Measurements from ENCODE around the gene MEGF10. TPM values are rescaled to one million over a fixed set of nuclear protein-coding genes. Genes with fewer than 3 reads are reported as not detected.

The MEGF10 gene
- total and polyA plus RNA-seq, 10 donors, result 0.02 to 2.2 (median 0.22) TPM

DNA sequence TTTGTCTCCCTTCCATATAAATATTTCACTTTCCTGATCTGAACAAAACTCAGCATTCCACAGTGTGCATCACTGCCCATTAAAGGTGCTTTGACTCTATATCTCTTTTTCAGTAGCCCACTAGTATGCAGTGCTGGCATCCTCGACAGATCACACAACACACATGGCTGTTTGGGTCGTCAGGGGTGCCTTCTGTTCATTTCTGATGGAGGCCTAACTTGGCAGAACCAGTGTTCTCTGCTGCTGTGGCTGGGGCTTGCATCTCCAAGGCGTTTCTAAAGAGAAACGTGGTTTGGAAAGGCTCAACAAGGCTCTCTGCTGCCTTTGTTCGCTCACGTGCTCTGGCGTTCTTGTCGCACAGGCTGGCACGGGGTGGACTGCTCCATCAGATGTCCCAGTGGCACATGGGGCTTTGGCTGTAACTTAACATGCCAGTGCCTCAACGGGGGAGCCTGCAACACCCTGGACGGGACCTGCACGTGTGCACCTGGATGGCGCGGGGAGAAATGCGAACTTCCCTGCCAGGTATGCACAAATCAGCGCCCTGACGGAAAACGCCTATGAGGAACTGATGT, 129.2 kb downstream of the MEGF10 start:
- Histone ChIP-seq H3K9me3 (no peaks in the 10 kb centered on the region), H3K4me3 (no peak overlapping the region), H3K36me3 (no peaks in the 10 kb centered on the region), H3K4me1 (no peaks in the 10 kb centered on the region), H3K27me3 (replicated peaks in 1 of 7) (no peaks in the 10 kb centered on the region), H3K27ac (no peak overlapping the region)
- TF ChIP-seq, protein P1, sequence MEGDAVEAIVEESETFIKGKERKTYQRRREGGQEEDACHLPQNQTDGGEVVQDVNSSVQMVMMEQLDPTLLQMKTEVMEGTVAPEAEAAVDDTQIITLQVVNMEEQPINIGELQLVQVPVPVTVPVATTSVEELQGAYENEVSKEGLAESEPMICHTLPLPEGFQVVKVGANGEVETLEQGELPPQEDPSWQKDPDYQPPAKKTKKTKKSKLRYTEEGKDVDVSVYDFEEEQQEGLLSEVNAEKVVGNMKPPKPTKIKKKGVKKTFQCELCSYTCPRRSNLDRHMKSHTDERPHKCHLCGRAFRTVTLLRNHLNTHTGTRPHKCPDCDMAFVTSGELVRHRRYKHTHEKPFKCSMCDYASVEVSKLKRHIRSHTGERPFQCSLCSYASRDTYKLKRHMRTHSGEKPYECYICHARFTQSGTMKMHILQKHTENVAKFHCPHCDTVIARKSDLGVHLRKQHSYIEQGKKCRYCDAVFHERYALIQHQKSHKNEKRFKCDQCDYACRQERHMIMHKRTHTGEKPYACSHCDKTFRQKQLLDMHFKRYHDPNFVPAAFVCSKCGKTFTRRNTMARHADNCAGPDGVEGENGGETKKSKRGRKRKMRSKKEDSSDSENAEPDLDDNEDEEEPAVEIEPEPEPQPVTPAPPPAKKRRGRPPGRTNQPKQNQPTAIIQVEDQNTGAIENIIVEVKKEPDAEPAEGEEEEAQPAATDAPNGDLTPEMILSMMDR (IDR thresholded peaks at IDR 0.05 in 8 of 11, conservative IDR thresholded peaks at IDR 0.05 in 3 of 11), result no peak
- TF ChIP-seq POLR2AphosphoS5 (IDR thresholded peaks at IDR 0.05), result no peak
- no peak for TF ChIP-seq POLR2A (IDR thresholded peaks at IDR 0.05)
- 90 to 95% (median 91%) methylated on average over 17 to 18 of the region's 18 CpGs for WGBS, 5 donors
- peak; percentile 63 for DNase-seq
- intact Hi-C loops (cut with DNase I; ENCODE audit: low total_unique reads), result no loop called here

DNA sequence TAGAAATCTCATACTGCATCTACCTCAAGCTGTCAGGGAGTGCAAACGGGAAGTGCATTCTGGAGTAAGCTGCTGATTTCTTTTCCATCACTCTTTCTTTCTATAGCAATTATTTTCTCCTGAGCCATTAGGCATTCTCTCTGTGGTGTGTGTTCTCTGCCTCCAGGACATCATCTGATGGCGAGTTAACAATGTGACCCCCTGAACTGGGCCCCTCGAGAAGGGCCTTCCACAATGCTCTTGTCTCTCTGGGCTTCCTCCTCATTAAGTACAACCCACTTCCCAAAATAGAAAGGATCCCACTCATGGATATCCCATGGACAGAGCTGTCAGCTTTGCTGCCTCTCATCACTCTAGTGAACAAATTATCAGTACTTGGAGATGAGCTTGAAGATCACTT, 130.2 kb downstream of the MEGF10 start:
- TF ChIP-seq POLR2A (IDR thresholded peaks at IDR 0.05), result no peak
- TF ChIP-seq POLR2AphosphoS5 (IDR thresholded peaks at IDR 0.05), result no peak
- TF ChIP-seq, protein P1 (IDR thresholded peaks at IDR 0.05 in 8 of 11, conservative IDR thresholded peaks at IDR 0.05 in 3 of 11), result no peak
- H3K4me3 ChIP-seq, result no peak overlapping the region
- intact Hi-C loops (cut with DNase I; ENCODE audit: low total_unique reads), result no loop called here
- DNase-seq, result no peak
- H3K36me3 ChIP-seq, result no peaks in the 10 kb centered on the region
- 45 to 76% (median 69%) methylated on average over 3 of the region's 3 CpGs for WGBS, 5 donors
- H3K9me3 ChIP-seq, result no peaks in the 10 kb centered on the region
- no peaks in the 10 kb centered on the region for H3K4me1 ChIP-seq
- H3K27me3 ChIP-seq (replicated peaks in 1 of 7), result no peaks in the 10 kb centered on the region
- H3K27ac ChIP-seq, result no peak overlapping the region

DNA sequence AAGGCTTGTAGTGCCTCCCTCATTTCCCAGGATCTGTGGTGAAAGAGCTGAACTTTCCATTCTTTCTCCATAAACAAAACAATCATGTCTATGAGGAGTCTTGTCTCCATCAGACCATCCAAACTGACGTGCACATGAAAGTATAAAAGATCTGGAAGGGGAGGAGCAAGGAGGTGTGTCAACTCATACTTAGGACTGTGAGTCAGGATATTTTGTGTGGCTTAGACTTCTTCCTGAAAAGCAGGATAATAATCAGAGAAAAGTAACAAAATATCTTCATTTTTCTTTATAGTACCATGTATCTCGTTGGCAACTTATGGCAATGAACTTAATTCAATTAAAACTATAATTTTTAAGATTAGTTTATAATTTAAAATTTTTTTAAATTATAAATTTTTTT, 130.9 kb downstream of the MEGF10 start:
- Histone ChIP-seq H3K27me3 (replicated peaks in 1 of 7) (no peaks in the 10 kb centered on the region), H3K9me3 (no peaks in the 10 kb centered on the region), H3K4me3 (no peak overlapping the region), H3K27ac (no peak overlapping the region), H3K36me3 (no peaks in the 10 kb centered on the region), H3K4me1 (no peaks in the 10 kb centered on the region)
- intact Hi-C loops (cut with DNase I; ENCODE audit: low total_unique reads), result no loop called here
- WGBS, 5 donors, result 45 to 68% (median 62%) methylated on average over 2 of the region's 2 CpGs
- DNase-seq, result no peak
- TF ChIP-seq POLR2AphosphoS5 (IDR thresholded peaks at IDR 0.05), result no peak
- TF ChIP-seq, protein P1 (IDR thresholded peaks at IDR 0.05 in 8 of 11, conservative IDR thresholded peaks at IDR 0.05 in 3 of 11), result no peak
- TF ChIP-seq POLR2A (IDR thresholded peaks at IDR 0.05), result no peak

DNA sequence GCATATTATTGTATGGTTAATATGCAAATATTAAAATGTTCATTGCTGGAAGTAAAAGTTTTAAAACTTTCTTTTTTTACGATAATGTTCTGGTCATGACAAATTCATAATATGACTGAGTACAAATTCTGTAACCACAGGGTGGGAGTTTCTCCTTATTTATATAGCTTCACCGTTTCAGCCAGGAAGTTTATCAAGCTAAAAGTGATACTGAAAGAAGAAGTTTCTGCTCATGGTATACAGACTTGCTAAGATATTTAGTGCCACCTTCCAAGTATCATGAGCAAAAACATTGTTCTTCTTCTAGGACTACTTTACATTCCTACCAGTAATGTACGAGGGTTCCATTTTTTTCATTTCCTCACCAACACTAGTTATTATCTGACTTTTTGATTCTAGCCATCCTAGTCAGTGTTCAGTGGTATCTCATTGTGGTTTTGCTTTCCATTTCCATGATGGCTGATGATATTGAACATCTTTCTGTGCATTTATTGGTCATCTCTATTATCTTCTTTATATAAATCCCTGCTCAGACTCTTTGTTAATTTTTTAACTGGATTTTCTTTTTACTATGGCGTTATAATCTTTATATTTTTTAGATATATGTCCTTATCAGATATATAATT, 132.7 kb downstream of the MEGF10 start:
- no peak overlapping the region for H3K4me3 ChIP-seq
- DNase-seq, result no peak
- H3K4me1 ChIP-seq, result no peaks in the 10 kb centered on the region
- H3K36me3 ChIP-seq, result no peaks in the 10 kb centered on the region
- TF ChIP-seq, protein P1 (IDR thresholded peaks at IDR 0.05 in 8 of 11, conservative IDR thresholded peaks at IDR 0.05 in 3 of 11), result no peak
- TF ChIP-seq POLR2AphosphoS5 (IDR thresholded peaks at IDR 0.05) (no peak), POLR2A (IDR thresholded peaks at IDR 0.05) (no peak)
- H3K27ac ChIP-seq, result no peak overlapping the region
- no peaks in the 10 kb centered on the region for H3K27me3 ChIP-seq (replicated peaks in 1 of 7)
- 43 to 58% (median 55%) methylated on average over 4 of the region's 4 CpGs for WGBS, 5 donors
- no peaks in the 10 kb centered on the region for H3K9me3 ChIP-seq
- intact Hi-C loops (cut with DNase I; ENCODE audit: low total_unique reads), result no loop called here

All from spleen (tissue), 11 donors.